Right renal cortex interstitium (tissue), 3 donors: ENCODE results near the gene OR6N2. TPM values are rescaled to one million over a fixed set of nuclear protein-coding genes. Genes with fewer than 3 reads are reported as not detected.

Source experiments
- DNase-seq, 3 donors: peaks; one replicate each; pipeline ENCODE4 v3.0.0-alpha.2; 2013; ENCODE audit warnings: low read depth in 3 of 3, low spot score in 2 of 3
- polyA plus RNA-seq, 3 donors: library from polyadenylated mRNA; unstranded; fragments of 120-200 nt; gene quantifications; one replicate each; pipeline ENCODE4 v1.2.1, GENCODE V29; 2013; ENCODE audit not compliant: insufficient read length in 3 of 3

Gene OR6N2, protein sequence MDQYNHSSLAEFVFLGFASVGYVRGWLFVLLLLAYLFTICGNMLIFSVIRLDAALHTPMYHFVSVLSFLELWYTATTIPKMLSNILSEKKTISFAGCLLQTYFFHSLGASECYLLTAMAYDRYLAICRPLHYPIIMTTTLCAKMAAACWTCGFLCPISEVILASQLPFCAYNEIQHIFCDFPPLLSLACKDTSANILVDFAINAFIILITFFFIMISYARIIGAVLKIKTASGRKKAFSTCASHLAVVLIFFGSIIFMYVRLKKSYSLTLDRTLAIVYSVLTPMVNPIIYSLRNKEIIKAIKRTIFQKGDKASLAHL
- polyA plus RNA-seq, result not detected

DNA sequence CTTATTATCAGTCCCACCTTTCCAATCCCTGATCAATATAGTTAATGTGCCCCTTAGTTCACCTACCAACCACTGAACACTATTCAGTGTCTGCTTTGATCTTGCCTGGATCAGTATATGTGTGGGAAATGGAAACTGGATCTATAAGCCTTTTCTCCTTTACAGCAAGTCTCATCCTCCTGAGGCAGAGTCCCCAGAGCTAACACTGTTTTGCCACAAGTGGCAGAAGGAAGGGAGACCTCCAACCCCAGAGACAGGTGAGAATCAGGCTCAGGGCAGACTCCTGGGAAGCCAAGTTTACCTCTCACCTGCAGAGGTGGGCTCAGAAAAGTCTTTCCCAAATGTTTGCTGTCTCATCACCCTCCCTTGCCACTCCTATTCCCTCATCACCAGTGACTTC lies at the start of gene OR6N2:
Gene OR6N2, minus strand, starts transcription at position 101 of the 400 bp plus-strand sequence. CDS start 3,569 bp downstream, outside the sequence.
- DNase-seq, result no peak

- DNase-seq, result no peak
Measured at GRCh38 chr1:158830074-158830677, 49.2 kb upstream of the OR6N2 start.

DNA sequence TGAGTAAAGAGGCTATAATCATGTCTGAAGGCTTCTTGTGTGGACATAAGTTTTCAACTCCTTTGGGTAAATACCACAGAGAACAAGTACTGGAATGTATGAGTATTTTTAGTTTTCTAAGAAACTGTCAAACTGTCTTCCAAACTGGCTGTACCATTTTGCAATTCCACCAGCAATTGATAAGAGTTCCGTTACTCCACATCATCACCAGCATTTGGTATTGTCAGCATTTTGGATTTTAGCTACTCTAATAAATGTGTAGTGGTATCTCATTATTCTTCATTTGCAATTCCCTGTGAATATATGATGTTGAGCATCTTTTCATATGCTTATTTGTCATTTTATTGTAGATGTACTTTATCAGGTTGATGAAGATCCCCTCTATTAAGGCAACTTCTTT lies 40.7 kb upstream of the OR6N2 start:
- no peak for DNase-seq

DNA sequence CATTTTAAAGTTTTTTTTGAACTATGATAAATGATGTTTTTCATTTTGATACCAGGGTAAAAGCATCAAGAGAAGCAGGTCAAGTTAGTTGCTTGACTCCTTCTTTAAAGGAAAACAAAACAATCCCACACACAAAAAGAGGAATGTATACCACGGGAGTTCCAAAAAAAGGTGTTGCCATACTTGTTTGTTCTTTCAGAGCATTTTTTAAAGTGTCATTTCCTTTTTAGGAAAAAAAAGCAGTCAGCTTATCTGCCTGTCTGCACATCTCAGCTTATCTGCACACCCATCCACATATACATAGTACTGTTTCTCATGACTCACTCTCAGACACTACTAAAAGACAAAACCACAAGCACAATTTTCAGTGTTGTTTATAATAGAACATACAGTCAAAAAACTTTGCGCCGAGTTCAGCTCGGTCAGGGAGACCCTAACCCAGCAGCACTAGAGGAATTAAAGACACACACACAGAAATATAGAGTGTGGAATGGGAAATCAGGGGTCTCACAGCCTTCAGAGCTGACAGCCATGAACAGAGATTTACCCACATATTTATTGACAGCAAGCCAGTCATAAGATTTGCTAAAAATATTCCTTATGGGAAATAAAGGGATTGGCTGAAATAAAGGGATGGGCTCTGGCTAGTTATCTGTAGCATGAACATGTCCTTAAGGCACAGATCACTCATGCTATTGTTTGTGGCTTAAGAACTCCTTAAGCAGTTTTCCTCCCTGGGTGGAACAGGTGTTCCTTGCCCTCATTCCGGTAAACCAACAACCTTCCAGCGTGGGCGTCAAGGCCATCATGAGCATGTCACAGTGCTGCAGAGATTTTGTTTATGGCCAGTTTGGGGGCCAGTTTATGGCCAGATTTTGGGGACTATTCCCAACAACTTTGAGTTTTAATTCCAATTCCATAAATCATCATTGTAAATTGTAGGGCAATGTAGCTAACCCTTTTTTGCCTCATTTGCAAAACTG lies 38.7 kb upstream of the OR6N2 start:
- no peak for DNase-seq

- DNase-seq, result no peak
Measured at GRCh38 chr1:158818975-158819431, 38.0 kb upstream of the OR6N2 start.

GRCh38 chr1:158818560-158818959 lies 37.6 kb upstream of the OR6N2 start:
- DNase-seq, result no peak

- no peak for DNase-seq
Measured at GRCh38 chr1:158814970-158815369, 34.0 kb upstream of the OR6N2 start.

DNA sequence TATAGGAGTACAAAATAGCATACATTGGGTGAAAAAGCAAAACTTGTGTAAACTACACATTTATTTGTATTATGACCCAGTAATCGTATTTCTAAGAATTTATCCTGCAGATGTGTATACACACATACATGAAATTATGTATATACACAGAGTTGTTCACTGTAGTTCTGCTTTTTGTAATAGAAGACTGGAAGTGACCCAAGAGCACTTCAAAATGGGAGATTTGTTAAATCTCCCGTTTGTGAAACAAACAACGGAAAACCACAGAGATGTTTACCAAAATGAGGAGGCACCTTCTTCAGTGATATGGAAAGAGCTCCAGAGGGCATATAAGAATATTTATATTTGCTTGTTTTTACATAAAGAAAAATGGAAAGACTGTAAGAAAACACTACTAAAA lies 32.2 kb upstream of the OR6N2 start:
- DNase-seq, result no peak

- no peak for DNase-seq
Measured at GRCh38 chr1:158812336-158812735, 31.3 kb upstream of the OR6N2 start.

GRCh38 chr1:158810311-158810710 lies 29.3 kb upstream of the OR6N2 start:
- DNase-seq, result no peak

GRCh38 chr1:158809862-158810261 lies 28.9 kb upstream of the OR6N2 start:
- DNase-seq, result no peak

- no peak for DNase-seq
Measured at GRCh38 chr1:158809256-158809655, 28.3 kb upstream of the OR6N2 start.

DNA sequence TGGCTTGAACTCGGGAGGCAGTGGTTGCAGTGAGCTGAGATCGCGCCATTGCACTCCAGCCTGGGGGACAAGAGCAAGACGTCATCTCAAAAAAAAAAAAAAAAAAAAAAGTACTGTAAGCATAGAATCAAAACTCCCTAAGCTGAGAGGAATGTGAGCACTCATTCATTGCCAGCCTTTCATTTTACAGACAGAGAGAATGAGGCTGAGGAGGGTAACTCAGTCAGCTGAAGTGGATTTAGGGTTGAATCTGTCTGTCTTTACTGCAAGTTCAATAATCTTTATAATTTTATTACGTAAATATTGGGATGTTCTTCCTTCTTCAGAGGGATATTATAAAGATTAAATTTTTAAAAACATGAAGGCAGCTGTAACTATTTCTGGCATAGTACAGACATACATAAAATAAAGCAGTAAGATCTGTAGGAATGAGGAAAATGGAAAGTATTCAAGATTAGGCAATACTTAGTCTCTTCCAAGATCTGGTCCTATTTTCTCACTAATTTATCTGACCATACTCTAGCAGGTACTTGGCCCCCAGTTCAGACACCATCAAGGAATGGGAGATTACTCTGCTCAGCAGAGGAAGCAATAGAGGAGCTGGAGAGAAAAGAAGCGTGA lies 26.0 kb upstream of the OR6N2 start:
- DNase-seq, result no peak

DNA sequence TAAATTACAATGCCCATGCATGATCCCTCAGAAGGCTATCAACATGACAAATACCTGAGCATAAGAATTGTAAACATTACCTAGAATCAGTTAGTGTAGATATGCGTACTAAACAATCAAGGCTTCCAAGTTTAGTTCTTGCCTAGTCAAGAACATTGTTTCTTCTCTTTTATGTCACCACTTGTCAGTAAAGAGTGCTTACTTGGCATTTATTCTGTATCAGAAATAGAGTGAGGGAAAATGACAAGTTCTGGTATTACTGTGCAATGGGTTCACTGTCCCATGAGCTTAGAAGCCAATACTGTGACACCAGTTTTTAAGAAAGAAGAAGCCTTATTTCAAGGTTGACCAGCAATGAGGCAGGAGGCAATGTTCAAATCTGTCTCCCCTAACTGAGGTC lies 22.7 kb upstream of the OR6N2 start:
- DNase-seq, result no peak

DNA sequence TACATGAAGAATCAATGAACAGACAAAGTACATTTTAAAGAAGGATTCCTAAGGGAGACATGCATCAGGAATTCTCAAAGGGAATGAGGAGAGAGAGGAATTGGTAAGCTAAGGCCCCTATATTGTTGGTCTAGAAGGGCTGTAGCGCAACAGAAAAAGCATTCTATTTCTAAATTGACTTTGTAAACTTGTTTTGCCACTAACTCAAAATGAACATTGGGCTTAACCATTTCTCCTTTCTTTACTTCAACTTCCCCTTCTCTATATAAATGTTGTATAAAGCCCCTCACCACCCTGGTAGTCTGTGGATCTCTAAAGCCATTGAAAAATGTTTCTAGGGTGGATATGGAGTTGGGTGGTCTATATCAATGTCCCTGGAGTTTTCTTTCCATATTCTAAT lies 20.4 kb upstream of the OR6N2 start:
- DNase-seq, result no peak

- no peak for DNase-seq
Measured at GRCh38 chr1:158800526-158800925, 19.5 kb upstream of the OR6N2 start.

GRCh38 chr1:158799689-158800088 lies 18.7 kb upstream of the OR6N2 start:
- DNase-seq, result no peak

GRCh38 chr1:158798531-158798930 lies 17.5 kb upstream of the OR6N2 start:
- no peak for DNase-seq

GRCh38 chr1:158794247-158794646 lies 13.2 kb upstream of the OR6N2 start:
- DNase-seq, result no peak

DNA sequence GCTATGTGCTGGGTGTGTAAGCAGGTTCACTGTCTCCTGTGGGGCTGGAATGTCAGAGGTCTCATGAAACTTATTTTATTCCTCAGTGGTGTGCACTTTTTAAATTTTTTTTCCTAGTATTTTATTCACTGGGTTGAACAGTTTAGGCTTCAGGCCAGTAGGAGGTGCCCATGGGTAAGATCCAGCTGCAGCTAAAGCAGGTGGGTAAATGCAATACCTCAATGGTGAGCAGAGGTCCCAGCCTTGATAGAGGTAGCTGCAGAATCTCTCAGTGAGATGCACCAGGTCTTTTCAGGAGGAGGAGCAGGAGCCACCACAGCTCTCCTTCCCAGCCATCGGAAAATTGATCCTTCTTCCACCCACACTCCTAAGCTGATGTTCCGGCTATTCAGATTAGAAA lies 12.6 kb upstream of the OR6N2 start:
- no peak for DNase-seq
